OCI-M2 (cell line): ENCODE results near the gene URB2.
"Not testable (repeated sequence)": the region's sequence is repeated elsewhere in the genome, so short reads cannot be mapped to it uniquely, and the experiment has no call there.

Source experiments
- DNase-seq: peaks from one replicate; lab custom pipeline; 2025; ENCODE audit not compliant: unreplicated experiment; lab: John Stamatoyannopoulos, UW

URB2 gene

DNA sequence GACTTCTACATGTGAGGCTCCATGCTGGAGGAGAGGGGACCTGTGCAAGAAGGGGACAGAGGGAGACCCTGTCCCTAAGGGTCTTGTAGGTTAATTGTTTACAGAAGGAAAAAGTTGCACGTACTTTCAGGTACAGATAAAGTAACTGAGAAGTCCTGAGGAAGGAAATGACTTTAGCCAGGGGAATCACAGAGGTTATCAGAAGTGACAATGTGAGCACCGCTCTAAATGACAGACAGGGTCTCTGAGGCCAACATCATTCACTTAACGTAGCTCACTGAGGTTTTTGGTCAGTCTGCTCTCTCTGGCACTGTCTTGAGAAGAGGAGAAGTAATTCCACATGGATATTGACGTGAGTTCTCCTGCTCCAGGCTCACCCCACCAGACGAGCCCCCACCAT is 12.1 kb upstream of the URB2 start:
- DNase-seq = no peak

DNA sequence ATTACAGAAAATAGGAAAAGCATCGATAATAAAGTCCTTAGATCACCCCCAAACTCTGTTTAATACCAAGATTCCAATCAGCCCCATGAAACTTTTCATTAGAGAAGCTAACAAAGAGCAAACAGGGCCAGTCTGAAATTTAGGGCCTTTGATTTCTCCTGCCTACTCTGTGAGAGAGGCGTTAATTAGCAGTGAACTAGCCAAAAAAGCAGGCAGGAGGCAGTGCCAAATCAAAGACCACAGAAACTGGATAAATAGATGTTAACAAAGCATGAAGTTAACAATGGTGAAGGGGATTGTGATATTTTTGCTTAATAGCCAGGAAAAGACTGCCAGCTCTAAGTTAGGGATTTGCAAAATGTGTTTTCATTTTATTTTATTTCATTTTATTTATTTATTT is 11.3 kb upstream of the URB2 start:
- DNase-seq = no peak

- DNase-seq = no peak
Measured at GRCh38 chr1:229617351-229618100, 8.5 kb upstream of the URB2 start.

- no peak for DNase-seq
Measured at GRCh38 chr1:229619002-229619401, 7.0 kb upstream of the URB2 start.

GRCh38 chr1:229619614-229620013 is 6.4 kb upstream of the URB2 start:
- DNase-seq = no peak

DNA sequence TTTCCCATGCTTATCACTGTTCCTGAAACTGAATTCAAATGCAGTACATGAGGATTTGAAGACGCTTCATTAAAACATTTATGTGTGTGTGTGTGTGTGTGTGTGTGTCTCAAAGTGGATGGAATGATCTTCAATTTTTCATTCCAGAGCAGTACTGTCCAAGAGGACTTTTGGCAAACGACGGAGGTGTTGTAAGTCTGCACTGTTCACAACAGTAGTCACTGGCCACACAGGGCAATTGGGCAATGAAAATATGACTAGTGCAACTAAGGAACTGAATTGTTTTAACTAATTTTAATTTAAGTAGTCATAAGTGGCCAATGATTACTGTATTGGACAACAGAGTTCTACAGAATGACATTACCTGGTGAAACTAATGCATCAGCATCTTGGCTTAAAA is 5.2 kb upstream of the URB2 start:
- no peak for DNase-seq

DNA sequence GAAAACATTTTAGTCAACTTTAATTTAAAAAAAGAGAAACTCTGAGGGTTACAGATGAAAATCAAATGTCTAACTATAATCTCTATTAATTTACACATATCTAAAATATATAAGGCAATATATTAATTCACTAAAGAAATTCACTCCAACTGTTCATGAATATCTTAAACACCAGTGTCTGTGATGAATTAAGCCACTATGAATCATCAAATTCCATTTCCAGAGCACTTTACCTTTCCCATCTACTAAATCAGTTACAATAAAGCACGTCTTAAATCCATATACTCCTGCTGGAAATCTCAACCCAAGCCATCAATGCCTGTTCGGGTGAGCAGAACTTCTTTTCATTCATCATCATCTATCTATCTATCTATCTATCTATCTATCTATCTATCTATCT is 4.4 kb upstream of the URB2 start:
- no peak for DNase-seq

GRCh38 chr1:229622641-229623120 is 3.4 kb upstream of the URB2 start:
- not testable (repeated sequence) for DNase-seq

GRCh38 chr1:229623225-229623624 is 2.8 kb upstream of the URB2 start:
- no peak for DNase-seq

DNA sequence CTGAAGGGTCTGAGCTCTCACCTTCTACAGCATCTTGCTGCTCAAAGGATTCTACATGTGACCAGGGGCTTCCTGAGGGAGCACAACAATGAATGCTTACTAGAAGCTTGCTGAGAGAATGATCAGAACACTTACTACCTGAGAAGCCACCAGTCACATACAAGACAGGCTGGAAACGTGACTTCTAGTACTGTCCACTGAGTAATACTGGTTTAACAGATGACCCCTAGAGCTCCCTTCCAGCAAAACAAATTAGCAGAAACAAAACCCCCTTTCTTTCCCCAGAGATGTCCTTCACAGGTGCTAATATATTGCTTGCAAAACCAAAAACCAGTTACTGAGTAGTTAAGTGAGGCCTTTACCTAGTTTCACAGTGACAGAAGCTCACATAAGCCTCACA is 2.2 kb upstream of the URB2 start:
- DNase-seq = no peak

- no peak for DNase-seq
Measured at GRCh38 chr1:229624521-229625070, 1.5 kb upstream of the URB2 start.

DNA sequence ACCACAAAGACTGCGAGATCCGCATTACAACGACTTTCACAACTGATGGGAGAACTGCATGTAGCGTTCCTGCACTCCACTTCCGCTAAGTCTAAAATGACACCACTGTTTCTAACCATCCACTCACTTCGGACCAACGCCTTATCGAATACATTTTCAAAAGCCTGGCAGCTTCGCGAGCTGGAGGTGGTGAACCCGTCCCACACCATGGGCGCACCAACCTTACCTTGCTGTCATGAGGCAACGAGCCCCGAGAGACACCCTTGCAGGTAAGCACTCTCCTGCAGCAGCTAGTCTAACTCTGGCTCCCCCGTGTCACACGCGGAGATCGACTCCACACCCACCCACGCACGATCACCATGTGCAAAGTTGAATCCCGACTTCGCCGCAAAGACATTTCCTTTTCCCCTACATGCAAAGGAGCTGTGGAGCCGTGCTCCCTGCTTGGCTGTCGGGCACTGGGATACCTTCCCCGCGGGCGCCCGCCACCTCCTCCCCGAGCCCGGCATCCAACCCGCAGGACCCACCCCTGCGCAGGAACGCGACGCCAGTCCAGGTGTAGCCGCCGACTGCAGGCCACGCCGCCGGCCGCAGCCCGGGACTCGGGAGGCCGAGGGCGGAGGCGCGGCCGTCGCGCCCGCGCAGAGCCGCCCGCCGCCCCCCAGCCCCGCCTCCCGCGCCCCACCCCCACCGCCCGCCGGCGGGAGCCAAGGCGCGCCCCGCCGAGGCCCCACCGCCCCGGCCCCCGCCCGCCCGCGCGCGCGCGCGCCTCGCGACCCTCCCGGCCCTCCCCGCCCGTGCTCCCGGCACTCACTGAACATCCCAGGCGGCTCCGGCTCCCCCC is 754 bp upstream of the URB2 start:
- no peak for DNase-seq

- DNase-seq = no peak
Measured at GRCh38 chr1:229627003-229627402, 956 bp downstream of the URB2 start.

GRCh38 chr1:229629261-229629660 is 3.2 kb downstream of the URB2 start:
- no peak for DNase-seq

- DNase-seq = no peak
Measured at GRCh38 chr1:229631148-229631547, 5.1 kb downstream of the URB2 start.

- no peak for DNase-seq
Measured at GRCh38 chr1:229631966-229632365, 5.9 kb downstream of the URB2 start.

DNA sequence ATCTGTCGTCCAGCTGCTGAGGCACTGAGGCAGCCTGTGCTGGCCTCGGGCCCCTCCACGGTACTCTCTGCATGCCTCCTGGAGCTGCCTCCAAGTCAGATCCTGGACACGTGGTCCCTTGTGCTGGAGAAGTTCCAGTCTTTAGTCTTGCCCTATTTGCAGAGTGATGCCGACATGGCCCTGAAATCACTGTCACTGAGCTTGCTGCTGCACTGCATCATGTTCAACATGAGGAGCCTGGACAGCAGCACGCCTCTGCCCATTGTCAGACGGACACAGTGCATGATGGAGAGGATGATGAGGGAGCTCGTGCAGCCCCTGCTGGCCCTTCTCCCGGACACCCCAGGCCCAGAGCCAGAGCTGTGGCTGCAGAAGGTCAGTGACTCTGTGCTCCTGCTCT is 10.0 kb downstream of the URB2 start:
- no peak for DNase-seq

DNA sequence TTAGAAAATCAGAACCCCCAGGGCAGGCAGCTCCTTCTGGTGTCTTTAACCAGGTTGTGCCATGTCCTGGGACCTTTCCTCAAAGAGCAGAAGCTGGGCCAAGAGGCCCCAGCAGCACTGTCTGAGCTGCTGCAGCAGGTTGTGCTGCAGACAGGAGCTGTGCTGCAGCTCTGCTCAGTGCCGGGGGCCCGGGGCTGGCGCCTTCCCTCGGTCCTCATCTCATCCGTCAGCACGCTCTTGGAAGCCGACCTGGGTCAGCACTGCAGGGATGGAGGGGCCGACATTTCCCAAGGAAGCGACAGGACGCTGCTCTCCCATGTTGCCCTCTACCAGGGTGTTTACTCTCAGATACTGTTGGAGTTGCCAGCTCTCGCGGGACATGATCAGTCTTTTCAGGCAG is 11.7 kb downstream of the URB2 start:
- DNase-seq = no peak

DNA sequence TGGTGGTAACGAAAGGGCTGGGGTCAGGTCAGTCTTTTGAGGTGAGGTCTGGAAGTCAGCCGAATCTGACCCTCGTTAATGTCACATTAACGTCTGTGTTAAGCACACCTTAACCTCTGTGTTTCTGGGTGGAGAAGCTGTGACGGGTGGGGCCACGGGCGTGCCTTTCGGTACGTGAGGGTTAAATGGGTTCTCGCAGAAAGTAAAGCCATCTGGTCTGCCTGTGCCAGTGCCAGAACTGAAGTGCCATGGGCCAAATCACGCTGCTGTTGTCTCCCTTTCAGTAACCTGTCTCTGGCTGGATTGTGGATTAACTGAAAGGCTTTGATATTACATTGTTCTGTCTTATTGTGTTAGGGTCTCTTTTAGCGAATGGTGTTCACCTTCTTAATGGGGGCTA is 14.4 kb downstream of the URB2 start:
- DNase-seq = no peak

GRCh38 chr1:229641306-229641705 is 15.3 kb downstream of the URB2 start:
- no peak for DNase-seq

GRCh38 chr1:229642376-229642775 is 16.3 kb downstream of the URB2 start:
- no peak for DNase-seq

GRCh38 chr1:229642970-229643369 is 16.9 kb downstream of the URB2 start:
- DNase-seq = no peak
